ENCODE results near the gene CNN3. TPM values are rescaled to one million over a fixed set of nuclear protein-coding genes. Genes with fewer than 3 reads are reported as not detected.

The CNN3 gene
- total and polyA plus RNA-seq, 2 experiments from 2014 or later, result 101 to 135 TPM

DNA sequence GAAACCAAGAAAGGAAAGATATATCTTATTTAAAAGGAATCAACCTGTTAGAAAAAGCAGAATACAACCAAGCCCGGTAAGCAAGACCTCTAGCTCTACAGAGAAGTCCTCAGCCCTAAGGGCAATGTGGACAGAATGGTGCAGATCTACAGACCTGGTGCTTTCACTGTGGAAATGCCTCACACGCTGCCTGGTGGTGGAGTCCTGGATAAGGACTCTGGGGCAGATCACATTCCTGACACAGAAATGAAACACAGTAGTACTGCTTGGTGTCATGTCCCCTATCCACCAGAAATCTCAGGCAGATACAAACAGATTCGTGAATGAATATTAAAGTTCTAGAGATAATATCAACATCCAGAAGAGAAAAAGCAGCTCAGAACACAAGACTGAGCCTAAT is 6.8 kb downstream of the CNN3 start:
- Histone ChIP-seq H3K36me3 (no peaks in the 10 kb centered on the region), H3K27me3 (no peaks in the 10 kb centered on the region), H3K27ac (peak overlapping the region; percentile 16), H3K4me3 (no peak overlapping the region), H3K9me3 (ENCODE audit: low read depth) (no peaks in the 10 kb centered on the region), H3K4me1 (ENCODE audit: low read depth) (peaks cover 24% of the 10 kb centered on the region)
- no peak for TF ChIP-seq CTCF (IDR thresholded peaks at IDR 0.05; ENCODE audit: low read depth, low read length)
- no peak for DNase-seq (ENCODE audit: low read depth in 1 of 2, low spot score in 1 of 2)

- Histone ChIP-seq H3K9me3 (ENCODE audit: low read depth) (no peaks in the 10 kb centered on the region), H3K27ac (peak overlapping the region; percentile 16), H3K4me3 (no peak overlapping the region), H3K36me3 (no peaks in the 10 kb centered on the region), H3K4me1 (ENCODE audit: low read depth) (peaks cover 18% of the 10 kb centered on the region), H3K27me3 (no peaks in the 10 kb centered on the region)
- TF ChIP-seq CTCF (IDR thresholded peaks at IDR 0.05; ENCODE audit: low read depth, low read length), result no peak
- no peak for DNase-seq (ENCODE audit: low read depth in 1 of 2, low spot score in 1 of 2)
Observed at GRCh38 chr1:94919241-94920030, 7.5 kb downstream of the CNN3 start.

DNA sequence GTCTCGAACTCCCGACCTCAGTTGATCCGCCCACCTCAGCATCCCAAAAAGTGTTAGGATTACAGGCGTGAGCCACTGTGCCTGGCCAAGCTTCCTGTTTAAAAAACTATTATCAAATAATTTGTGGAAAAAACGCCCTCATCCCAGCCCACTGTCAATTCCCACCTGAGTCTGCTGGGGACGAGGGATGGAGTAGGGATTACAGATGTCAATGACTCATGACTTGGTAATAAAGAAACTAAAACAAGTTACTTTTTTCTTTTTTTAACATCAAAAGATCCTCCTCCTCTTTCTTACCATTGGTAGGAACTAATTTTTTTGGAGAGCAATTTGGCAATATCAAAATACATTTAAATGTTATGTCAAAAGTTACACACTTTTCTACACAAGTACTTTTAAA is 9.7 kb downstream of the CNN3 start:
- peaks cover 16% of the 10 kb centered on the region for H3K4me1 ChIP-seq (ENCODE audit: low read depth)
- no peaks in the 10 kb centered on the region for H3K36me3 ChIP-seq
- H3K27ac ChIP-seq, result no peak overlapping the region
- DNase-seq (ENCODE audit: low read depth in 1 of 2, low spot score in 1 of 2), result no peak
- H3K9me3 ChIP-seq (ENCODE audit: low read depth), result no peaks in the 10 kb centered on the region
- no peak overlapping the region for H3K4me3 ChIP-seq
- no peak for TF ChIP-seq CTCF (IDR thresholded peaks at IDR 0.05; ENCODE audit: low read depth, low read length)
- no peaks in the 10 kb centered on the region for H3K27me3 ChIP-seq

GRCh38 chr1:94912263-94913184 is 14.4 kb downstream of the CNN3 start:
- H3K27ac ChIP-seq, result peak overlapping the region; percentile 5
- H3K9me3 ChIP-seq (ENCODE audit: low read depth), result no peaks in the 10 kb centered on the region
- H3K4me3 ChIP-seq, result no peak overlapping the region
- H3K4me1 ChIP-seq (ENCODE audit: low read depth), result peaks cover 4% of the 10 kb centered on the region
- no peaks in the 10 kb centered on the region for H3K27me3 ChIP-seq
- H3K36me3 ChIP-seq, result no peaks in the 10 kb centered on the region
- no peak for TF ChIP-seq CTCF (IDR thresholded peaks at IDR 0.05; ENCODE audit: low read depth, low read length)
- no peak for DNase-seq (ENCODE audit: low read depth in 1 of 2, low spot score in 1 of 2)

GRCh38 chr1:94909486-94909885 is 17.4 kb downstream of the CNN3 start:
- Histone ChIP-seq H3K36me3 (no peaks in the 10 kb centered on the region), H3K27me3 (no peaks in the 10 kb centered on the region), H3K4me3 (no peak overlapping the region), H3K4me1 (ENCODE audit: low read depth) (peaks cover 4% of the 10 kb centered on the region), H3K9me3 (ENCODE audit: low read depth) (no peaks in the 10 kb centered on the region), H3K27ac (peak overlapping the region; percentile 38)
- TF ChIP-seq CTCF (IDR thresholded peaks at IDR 0.05; ENCODE audit: low read depth, low read length), result no peak
- peak in 1 of 2 donors; percentile 42 for DNase-seq (ENCODE audit: low read depth in 1 of 2, low spot score in 1 of 2)
